Measurements from ENCODE around the gene PHEX. TPM values are rescaled to one million over a fixed set of nuclear protein-coding genes. Genes with fewer than 3 reads are reported as not detected.

PHEX gene
- polyA plus RNA-seq, 1 donor from 2014 or later = 0.11 TPM

DNA sequence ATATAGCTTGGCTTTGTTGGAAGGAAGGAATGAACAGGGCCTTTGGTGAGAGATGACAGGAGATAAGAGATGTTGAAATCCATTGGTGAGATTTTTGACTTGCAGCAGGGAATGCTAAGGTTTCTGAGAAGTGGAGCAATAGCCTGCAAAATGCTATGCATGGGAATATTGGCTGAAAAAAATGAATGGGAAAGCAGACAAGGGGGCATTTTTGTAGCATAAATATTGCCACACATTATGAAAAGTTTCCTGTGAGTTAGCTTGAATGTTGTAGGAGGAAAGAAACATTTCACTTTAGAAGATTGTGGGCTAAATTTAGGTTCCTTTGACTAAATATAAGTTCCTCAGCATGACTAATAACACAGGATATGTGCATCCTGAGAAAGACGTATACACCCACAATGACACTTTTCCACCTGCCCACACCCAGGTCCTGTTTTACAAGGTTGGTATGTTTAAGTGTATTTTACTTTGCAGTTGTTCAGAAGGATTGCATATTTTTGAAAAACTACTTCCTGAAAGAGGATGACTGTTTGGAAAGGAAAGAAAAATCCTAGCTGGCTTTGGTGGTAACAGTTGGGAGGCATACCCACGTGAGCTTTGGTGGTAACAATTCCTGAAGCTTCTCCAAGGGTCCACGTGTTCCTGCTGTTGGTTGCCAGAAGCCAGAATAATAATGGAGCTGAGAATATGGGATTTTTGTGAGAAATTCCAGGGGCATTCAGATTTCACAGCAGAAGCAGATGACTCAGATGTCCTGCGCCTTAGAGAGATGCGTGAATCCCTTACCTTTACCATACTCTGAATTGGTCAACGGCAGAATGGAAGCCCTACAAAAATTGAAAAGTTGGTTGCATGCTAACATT, 28.5 kb downstream of the PHEX start:
- Mint-ChIP-seq H3K36me3 (no peaks in the 10 kb centered on the region), H3K4me3 (no peak overlapping the region), H3K27me3 (peaks cover 3% of the 10 kb centered on the region), H3K27ac (no peak overlapping the region), H3K4me1 (peaks cover 36 to 51% (median 38%) of the 10 kb centered on the region in 3 donors), H3K9me3 (no peaks in the 10 kb centered on the region)

DNA sequence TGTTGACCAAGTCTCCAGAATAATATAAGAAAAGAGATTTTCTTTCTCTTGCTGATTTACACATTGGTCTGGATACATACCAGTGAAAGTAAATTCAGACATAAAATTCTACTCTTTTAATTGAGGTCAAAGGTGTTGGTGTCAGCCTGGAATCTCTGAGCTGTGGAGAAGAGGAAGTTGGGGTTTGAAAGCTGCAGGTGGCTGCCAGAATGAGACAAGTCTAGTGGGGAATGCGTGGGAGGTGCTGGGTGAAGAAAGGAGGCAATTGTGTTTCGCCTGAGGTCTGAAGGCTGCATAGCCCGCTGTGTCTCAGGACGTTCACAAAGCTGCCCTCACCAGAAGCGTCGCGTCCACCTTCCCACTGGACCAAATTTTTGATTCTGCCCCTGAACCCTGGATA, 31.2 kb downstream of the PHEX start:
- Mint-ChIP-seq H3K27ac (peak overlapping the region; percentile 3 to 79 (median 36)), H3K27me3 (peaks cover 3% of the 10 kb centered on the region), H3K36me3 (no peaks in the 10 kb centered on the region), H3K9me3 (no peaks in the 10 kb centered on the region), H3K4me1 (peaks cover 27 to 35% (median 32%) of the 10 kb centered on the region in 3 donors), H3K4me3 (peak overlapping the region in 2 of 4 donors; percentile 2 to 69)

DNA sequence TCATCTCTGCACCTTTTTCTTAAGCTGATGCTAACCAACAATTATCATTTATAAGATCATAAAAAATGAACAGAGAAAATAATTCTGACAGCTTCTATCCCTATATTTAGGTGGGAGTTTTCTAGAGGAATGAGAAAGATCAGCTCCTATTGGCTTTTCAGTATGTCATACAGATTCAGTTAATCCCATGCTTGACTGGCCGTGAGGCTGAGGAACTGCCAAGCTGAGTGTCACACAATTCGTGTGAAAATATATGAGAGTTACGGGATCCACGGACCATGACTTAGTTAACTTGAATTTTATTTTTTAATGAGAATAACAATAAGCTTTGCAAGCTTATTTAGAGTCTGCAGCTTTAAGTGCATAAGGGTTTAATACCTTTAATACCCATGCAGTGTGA, 37.5 kb downstream of the PHEX start:
- Mint-ChIP-seq H3K4me3 (peak overlapping the region in 1 of 4 donors; percentile 27), H3K4me1 (peaks cover 0 to 4% (median 0%) of the 10 kb centered on the region in 3 donors), H3K36me3 (no peaks in the 10 kb centered on the region), H3K27ac (no peak overlapping the region), H3K9me3 (no peaks in the 10 kb centered on the region), H3K27me3 (peaks cover 2% of the 10 kb centered on the region)

DNA sequence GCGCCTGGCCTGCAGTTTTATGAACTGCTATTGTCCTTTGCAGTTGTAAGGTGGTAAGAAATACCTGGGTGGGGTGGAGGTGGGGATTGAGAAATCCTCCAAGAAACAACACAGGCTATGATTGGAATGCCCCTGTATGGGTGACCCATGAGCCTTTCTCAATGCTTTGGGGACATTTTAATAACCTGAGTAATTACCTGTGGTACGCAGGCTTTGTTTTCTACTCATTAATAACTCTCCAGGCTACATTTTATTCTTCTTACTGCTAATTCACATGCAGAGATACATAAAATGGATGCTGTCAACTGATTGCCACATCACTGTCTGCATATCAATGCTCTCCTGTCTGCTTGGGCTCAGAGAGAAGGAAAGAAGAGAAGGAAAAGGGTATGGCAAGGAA, 41.8 kb downstream of the PHEX start:
- H3K4me3 Mint-ChIP-seq = no peak overlapping the region
- H3K36me3 Mint-ChIP-seq = no peaks in the 10 kb centered on the region
- no peak overlapping the region for H3K27ac Mint-ChIP-seq
- no peaks in the 10 kb centered on the region for H3K9me3 Mint-ChIP-seq
- H3K4me1 Mint-ChIP-seq = no peaks in the 10 kb centered on the region
- no peaks in the 10 kb centered on the region for H3K27me3 Mint-ChIP-seq

DNA sequence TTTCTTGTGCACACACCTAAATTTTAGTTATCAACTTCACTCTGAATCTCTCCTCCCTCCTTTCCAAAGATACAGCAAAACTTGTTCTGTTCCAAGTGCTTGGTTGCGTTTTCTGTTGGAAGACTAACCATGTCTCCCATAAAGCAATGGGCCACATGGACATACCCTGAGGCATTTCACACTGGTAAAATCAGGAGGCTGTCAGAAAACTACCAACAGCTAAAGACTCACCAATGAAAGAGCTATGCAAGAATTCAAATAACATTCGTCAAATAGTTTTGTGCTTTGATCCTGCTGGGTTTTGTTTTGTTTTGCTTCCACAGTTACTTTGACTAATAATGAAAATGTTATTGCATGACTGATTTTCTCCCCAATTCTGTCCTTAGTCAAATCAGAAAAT, 46.0 kb downstream of the PHEX start:
- H3K36me3 Mint-ChIP-seq = no peaks in the 10 kb centered on the region
- H3K4me1 Mint-ChIP-seq = no peaks in the 10 kb centered on the region
- no peaks in the 10 kb centered on the region for H3K9me3 Mint-ChIP-seq
- no peaks in the 10 kb centered on the region for H3K27me3 Mint-ChIP-seq
- H3K4me3 Mint-ChIP-seq = no peak overlapping the region
- H3K27ac Mint-ChIP-seq = no peak overlapping the region

DNA sequence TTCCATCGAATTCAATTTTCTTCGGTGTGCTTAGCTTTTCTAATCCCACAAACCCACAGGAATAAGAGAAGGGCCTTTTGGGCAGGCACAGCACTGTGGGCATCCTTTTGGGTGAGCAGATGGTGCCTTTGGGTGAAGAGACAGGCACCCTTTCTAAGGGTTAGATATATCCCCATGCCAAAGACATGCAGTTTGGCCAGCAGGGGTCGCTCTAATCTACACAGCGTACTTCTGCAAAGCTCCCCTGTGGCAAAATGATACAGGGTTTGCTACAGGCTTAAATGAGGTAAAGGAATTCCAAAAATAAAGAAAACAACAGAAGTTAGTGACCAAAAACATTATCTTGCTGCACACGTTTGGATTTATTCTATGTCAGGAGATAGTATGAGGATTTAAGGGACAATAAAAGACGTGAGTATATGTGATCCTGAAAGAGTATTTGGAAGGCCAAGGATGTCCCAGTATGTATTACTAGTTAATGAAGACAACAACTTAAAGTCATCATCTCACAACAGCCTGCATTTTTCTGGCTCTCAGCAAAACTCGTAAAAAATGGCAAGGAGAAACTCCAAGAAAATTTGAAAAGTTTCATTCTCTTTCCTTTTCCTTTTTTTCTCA, 49.5 kb downstream of the PHEX start:
- no peaks in the 10 kb centered on the region for H3K27me3 Mint-ChIP-seq
- H3K4me3 Mint-ChIP-seq = no peak overlapping the region
- no peaks in the 10 kb centered on the region for H3K36me3 Mint-ChIP-seq
- H3K27ac Mint-ChIP-seq = no peak overlapping the region
- no peaks in the 10 kb centered on the region for H3K9me3 Mint-ChIP-seq
- H3K4me1 Mint-ChIP-seq = no peaks in the 10 kb centered on the region

DNA sequence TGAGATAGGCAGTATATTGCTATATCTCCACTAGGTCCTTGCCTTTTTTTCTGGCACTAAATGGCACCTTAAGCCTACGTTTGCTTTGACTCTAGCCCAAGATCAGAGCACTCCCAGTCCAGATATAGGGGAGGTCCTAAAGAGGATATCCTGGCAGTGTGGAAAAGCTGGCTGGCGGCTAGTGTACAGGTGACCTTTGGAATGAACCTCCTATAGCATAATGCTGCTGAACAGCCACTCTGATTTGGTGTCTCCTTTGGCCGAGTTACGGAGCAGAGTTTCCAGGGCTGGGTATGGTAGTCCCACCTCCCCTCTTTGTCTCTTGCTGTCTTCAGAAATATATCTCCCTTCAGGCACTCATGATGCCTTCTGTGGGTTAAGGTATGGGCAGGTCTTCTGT, 53.9 kb downstream of the PHEX start:
- H3K27ac Mint-ChIP-seq = no peak overlapping the region
- H3K27me3 Mint-ChIP-seq = no peaks in the 10 kb centered on the region
- no peaks in the 10 kb centered on the region for H3K36me3 Mint-ChIP-seq
- no peaks in the 10 kb centered on the region for H3K4me1 Mint-ChIP-seq
- no peaks in the 10 kb centered on the region for H3K9me3 Mint-ChIP-seq
- H3K4me3 Mint-ChIP-seq = no peak overlapping the region

DNA sequence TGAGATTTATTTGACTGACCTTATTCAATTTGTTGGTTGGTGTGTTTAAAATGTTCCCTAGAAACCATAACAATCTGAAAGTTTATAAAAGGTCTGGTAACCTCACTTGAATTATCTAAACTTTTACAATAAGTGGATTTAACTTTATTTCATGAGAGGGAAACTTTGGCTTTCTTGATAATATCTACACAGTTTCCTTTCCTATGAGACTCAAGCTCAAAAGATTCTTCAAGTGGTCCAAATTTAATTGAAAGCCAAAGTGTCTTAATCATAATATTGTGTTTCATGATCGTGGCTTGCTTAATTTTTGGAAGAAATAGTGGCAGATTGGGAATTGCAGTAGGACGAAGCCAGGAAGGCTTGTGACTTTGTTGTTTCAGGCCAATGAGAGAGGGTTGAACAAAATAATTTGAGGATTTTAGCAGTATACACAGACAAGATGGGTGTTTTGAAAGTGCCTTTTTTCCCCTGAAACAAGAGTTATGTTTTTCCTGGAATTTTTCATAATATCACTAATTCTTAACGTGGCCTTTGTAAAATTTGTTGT, 55.0 kb downstream of the PHEX start:
- Mint-ChIP-seq H3K9me3 (no peaks in the 10 kb centered on the region), H3K4me1 (no peaks in the 10 kb centered on the region), H3K4me3 (no peak overlapping the region), H3K36me3 (no peaks in the 10 kb centered on the region), H3K27ac (no peak overlapping the region), H3K27me3 (no peaks in the 10 kb centered on the region)

DNA sequence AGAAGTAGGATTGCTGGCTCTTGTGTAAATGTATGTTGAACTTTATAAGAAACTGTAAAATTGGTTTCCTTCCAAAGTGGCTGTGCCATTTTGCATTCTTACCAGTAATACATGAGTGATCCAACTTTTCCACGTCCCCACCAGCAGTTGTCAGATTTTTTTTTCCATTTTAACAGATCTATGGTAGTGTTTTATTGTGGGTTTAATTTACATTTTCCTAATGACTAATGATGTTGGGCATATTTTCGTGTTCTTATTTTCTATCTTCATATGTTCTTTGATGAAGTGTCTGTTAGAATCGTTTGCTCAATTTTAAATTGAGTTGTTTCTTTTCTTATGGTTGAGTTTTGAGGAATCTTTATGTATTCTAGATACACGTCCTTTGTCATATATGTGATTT, 56.2 kb downstream of the PHEX start:
- Mint-ChIP-seq H3K27ac (no peak overlapping the region), H3K9me3 (no peaks in the 10 kb centered on the region), H3K27me3 (no peaks in the 10 kb centered on the region), H3K36me3 (no peaks in the 10 kb centered on the region), H3K4me3 (no peak overlapping the region), H3K4me1 (no peaks in the 10 kb centered on the region)

DNA sequence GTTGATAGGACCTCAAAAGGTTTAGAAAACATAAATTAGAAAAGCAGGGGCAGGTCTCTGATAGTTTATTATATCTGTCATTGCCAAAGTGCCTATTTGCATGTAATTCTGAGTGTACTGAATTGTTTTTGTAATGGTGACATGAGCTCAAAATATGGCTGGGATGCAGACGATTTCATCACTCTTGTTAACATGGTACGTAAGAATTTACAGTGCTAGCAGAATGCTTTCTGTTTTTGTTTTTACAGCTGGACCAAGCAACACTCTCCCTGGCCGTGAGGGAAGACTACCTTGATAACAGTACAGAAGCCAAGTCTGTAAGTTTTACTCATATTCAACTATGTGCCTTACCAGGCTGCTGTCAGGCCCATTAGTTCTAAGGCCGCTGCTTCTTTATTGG, 58.1 kb downstream of the PHEX start:
- no peaks in the 10 kb centered on the region for H3K27me3 Mint-ChIP-seq
- no peak overlapping the region for H3K27ac Mint-ChIP-seq
- H3K9me3 Mint-ChIP-seq = no peaks in the 10 kb centered on the region
- no peaks in the 10 kb centered on the region for H3K4me1 Mint-ChIP-seq
- no peaks in the 10 kb centered on the region for H3K36me3 Mint-ChIP-seq
- H3K4me3 Mint-ChIP-seq = no peak overlapping the region

DNA sequence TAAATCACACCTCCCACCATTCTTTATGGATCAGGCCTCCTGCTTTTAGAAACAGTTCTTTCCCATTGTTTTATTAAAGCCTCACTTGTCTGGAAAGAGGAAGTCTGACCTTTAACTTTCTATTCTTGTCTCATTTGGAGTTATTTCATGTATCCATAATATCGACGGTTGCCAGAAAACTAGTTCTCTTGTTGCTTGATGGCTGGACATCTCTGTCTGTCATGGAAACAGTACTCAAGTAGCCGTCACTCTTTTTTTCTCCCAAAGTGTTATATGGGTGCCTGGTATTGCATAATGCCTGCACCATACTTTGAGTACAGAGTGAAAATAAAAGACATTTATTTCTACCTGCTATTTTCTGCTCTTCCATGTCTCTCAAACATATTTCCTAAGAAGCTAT, 61.4 kb downstream of the PHEX start:
- no peaks in the 10 kb centered on the region for H3K27me3 Mint-ChIP-seq
- no peaks in the 10 kb centered on the region for H3K4me1 Mint-ChIP-seq
- no peak overlapping the region for H3K4me3 Mint-ChIP-seq
- H3K9me3 Mint-ChIP-seq = no peaks in the 10 kb centered on the region
- H3K27ac Mint-ChIP-seq = no peak overlapping the region
- no peaks in the 10 kb centered on the region for H3K36me3 Mint-ChIP-seq

DNA sequence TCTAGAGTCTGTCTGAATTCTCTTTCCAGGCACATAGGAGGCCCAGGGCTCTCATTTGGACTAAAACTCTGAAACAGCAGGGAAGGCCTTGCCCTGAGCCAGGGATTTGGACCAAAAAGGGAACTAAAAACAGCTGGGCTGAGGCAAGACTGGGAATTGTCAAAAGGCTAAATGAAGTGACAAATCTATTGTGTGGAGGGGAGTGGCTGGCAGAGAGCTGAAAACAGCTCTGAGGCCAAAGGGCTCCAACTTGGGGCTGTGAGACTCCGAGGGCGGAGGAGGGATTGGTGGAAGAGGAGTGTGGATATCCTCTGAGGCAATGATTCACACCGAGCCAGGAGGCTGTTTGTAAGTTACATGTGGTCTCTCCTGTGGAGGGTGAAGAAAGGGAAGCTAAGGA, 63.2 kb downstream of the PHEX start:
- no peaks in the 10 kb centered on the region for H3K36me3 Mint-ChIP-seq
- H3K4me1 Mint-ChIP-seq = no peaks in the 10 kb centered on the region
- no peaks in the 10 kb centered on the region for H3K27me3 Mint-ChIP-seq
- no peak overlapping the region for H3K27ac Mint-ChIP-seq
- no peaks in the 10 kb centered on the region for H3K9me3 Mint-ChIP-seq
- H3K4me3 Mint-ChIP-seq = no peak overlapping the region

DNA sequence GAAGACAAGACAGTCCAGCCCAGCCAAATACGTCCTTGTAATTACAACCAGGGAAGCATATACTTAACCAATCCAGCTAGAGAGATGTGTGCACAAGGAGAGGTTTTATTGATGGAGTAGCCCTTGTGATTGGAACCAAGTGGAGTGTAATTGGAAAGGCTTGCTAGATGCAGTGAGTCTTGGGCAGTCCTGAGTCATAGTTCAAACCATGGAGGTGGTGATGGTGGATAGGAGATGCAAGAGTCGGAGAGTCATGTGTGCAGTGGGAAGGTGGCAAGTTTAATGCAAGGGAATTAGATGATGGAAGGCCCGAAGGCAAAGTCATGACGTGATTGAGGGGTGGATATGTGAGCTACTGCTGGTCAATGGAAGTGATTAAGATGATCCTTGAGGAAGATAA, 63.7 kb downstream of the PHEX start:
- no peaks in the 10 kb centered on the region for H3K27me3 Mint-ChIP-seq
- no peak overlapping the region for H3K4me3 Mint-ChIP-seq
- H3K4me1 Mint-ChIP-seq = no peaks in the 10 kb centered on the region
- H3K36me3 Mint-ChIP-seq = no peaks in the 10 kb centered on the region
- no peaks in the 10 kb centered on the region for H3K9me3 Mint-ChIP-seq
- peak overlapping the region in 1 of 3 donors; percentile 6 for H3K27ac Mint-ChIP-seq

DNA sequence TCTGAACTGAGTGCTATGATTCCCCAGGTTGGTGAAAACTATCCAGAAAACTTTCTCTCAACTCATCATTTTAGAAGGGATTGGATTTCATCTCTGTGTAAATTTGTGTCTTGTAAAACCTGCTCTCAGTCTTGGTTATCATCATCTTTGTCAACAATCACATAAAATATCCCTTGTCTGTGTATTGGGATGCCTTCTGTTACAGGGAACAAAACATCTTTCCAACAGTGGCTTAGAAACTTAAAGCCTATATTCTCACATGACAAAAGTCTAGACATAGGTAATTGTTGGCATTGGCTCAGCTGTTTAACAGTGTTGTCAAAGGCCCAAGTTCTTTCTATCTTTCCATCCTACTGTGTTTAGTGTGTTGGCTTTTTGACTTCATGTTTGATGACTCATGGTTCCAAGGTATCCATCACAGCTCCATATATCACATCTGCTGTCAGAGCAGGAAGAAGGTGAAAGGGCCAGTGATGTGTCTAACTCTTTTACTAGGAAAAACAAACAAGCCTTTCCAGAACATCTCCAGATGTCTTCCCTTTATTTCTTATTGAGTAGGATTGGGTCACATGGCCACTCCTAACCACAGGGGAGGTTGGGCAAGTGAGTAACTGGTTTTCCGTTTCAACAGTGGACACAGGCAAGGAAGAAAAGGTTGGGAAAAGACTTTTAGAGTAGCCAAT, 65.0 kb downstream of the PHEX start:
- H3K4me1 Mint-ChIP-seq = no peaks in the 10 kb centered on the region
- H3K4me3 Mint-ChIP-seq = no peak overlapping the region
- peak overlapping the region in 1 of 3 donors; percentile 74 for H3K27ac Mint-ChIP-seq
- no peaks in the 10 kb centered on the region for H3K36me3 Mint-ChIP-seq
- no peaks in the 10 kb centered on the region for H3K9me3 Mint-ChIP-seq
- H3K27me3 Mint-ChIP-seq = no peaks in the 10 kb centered on the region

DNA sequence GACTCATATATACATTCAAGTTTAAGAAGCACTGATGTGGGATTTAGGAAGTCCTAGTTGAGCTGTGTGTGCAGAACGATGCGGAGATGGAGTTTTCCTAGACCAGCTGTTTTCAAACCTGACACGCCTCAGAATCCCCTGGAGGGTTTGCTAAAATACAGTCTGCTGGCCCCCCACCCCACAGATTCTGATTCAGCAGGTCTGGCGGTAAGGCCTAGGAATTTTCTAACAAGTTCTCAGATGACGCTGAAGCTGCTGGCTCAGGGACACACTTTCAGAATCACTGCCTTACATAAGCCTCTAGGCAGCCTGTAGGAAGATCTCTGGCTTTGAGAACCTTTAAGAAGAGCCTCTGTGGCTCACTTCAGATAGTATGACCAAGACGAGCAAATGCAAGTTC, 73.1 kb downstream of the PHEX start:
- no peak overlapping the region for H3K4me3 Mint-ChIP-seq
- peaks cover 0 to 2% (median 0%) of the 10 kb centered on the region in 3 donors for H3K4me1 Mint-ChIP-seq
- H3K27me3 Mint-ChIP-seq = no peaks in the 10 kb centered on the region
- H3K27ac Mint-ChIP-seq = no peak overlapping the region
- H3K9me3 Mint-ChIP-seq = peaks cover 0 to 5% (median 4%) of the 10 kb centered on the region in 3 donors
- H3K36me3 Mint-ChIP-seq = no peaks in the 10 kb centered on the region

All from IgD-negative memory B cell (primary cell).